Measurements from ENCODE around the gene NECAB2.

NECAB2 gene

DNA sequence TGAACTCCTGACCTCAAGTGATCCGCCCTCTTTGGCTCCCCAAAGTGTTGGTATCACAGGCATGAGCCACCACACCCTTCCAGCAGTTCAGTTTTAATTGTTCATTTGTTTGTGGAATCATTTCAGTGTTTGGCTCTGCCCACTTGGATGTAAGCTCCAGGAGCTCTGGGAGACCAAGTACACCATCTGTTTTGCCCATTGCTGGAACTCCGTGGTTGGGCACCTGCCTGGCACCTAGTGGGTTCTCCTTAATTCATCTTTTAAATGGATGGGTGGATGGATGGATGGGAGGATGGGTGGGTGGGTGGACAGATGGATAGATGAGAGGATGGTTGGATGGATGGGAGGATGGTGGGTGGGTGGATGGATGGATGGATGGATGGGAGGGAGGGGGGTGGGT, 953 bp upstream of the NECAB2 start:
- no peak for DNase-seq (ENCODE audit: low read depth in 2 of 2)

DNA sequence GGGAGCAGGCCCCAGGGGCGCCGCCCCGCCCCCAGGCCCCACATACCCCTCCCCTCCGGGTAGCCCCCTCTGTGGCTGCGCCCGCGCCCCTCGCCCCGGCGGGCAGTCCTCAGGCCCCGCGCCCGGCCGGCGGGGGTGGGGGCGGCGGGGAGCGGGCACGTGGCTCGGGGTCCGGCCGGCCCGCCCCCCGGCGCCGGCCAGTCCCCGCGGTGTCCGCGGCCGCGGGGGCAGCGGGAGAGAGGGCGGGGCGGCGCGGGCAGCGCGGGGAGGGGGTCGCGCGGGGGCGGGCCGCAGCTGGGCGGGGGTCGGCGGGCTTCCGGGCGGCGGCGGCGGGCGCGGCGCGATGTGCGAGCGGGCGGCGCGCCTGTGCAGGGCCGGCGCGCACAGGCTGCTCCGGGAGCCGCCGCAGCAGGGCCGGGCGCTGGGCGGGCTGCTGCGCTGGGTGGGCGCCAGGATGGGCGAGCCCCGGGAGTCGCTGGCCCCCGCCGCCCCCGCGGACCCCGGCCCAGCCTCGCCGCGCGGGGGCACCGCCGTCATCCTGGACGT, 335 bp downstream of the NECAB2 start:
- no peak for DNase-seq (ENCODE audit: low read depth in 2 of 2)

DNA sequence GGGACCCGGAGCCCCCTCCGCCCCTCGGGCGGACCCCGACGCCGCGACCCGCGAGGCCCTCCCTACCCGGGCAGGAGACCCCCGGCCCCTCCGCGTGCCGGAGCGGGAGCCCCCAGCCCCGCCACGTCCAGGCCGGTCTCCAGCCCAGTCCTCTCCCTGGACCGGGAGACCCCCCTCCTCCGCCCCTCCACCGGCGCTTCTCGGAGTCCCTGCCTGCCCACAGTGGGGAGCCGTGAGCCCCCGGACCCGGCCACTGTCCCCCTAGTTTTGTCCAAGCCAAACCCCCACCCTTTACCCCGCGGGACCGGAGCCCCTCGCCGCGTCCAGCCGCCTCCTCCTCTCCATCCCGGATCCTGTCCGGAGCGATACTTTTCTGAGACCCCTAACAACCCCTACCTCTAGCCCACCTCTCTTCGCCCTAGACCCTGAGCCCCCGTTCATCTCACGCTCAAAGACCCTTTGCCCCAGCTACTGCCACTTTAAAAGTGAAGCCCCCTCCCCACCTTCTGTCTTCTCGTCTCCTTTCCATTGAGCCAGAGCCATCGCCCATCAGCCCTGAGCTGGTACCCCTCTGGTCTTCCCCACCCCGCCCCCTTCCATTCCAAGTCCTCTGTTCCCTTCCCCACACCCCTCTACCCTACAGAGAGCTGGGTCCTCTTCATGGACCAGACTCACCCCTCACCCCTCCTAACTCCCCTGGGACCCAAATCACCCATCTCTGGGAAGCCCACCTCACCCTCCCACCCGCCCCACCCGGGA, 1.0 kb downstream of the NECAB2 start:
- no peak for DNase-seq (ENCODE audit: low read depth in 2 of 2)

DNA sequence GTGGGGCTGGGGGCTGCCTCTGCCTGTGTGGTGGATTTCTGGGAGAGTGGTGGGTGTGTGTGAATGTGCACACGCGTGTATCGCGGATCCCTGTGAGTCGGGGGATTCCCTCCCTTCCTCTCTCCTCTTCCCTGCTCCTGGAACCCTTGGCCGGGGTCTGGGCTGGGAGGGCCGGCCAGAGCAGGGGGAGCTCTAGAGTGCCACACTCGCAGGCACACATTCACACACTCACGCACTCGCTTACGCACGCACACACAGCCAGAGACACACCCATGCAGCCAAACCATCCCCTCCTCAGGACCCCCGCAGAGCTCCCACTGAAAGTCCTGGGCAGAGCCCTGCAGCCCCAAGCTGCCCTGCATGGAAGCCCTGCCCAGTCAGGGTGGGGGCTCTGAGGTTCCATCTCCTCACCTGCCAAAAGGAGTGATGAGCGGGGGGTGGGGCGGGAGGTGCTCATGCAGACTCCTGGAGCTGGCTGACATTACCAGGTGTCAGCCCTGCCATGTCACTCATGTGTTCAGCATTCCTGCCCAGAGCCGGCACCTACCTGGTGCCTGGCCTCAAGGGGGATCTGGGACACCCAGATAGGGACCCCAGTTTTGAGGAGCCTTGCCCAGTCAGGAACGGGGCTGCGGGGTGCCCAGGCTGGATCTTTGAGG, 1.9 kb downstream of the NECAB2 start:
- DNase-seq (ENCODE audit: low read depth in 2 of 2): no peak

DNA sequence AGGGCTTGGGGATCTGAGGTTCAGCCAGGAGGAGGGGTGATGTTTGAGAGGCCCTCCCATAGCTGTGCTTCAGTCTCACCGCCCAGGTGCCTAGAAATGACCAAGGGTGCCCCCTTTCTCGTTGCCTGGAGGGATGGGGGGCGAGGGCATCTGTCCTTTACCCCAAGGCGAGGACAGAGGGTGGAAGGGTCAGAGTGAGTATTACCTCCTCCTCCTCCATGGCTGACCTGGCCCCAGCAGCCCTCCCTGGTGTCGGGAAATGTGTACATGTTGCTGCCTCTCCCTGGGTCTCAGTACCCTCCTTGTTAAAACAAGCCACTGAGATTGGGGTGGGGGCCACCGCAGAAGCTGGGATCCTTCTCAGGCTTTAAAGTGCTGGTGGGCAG, 2.4 kb downstream of the NECAB2 start:
- DNase-seq (ENCODE audit: low read depth in 2 of 2): no peak

DNA sequence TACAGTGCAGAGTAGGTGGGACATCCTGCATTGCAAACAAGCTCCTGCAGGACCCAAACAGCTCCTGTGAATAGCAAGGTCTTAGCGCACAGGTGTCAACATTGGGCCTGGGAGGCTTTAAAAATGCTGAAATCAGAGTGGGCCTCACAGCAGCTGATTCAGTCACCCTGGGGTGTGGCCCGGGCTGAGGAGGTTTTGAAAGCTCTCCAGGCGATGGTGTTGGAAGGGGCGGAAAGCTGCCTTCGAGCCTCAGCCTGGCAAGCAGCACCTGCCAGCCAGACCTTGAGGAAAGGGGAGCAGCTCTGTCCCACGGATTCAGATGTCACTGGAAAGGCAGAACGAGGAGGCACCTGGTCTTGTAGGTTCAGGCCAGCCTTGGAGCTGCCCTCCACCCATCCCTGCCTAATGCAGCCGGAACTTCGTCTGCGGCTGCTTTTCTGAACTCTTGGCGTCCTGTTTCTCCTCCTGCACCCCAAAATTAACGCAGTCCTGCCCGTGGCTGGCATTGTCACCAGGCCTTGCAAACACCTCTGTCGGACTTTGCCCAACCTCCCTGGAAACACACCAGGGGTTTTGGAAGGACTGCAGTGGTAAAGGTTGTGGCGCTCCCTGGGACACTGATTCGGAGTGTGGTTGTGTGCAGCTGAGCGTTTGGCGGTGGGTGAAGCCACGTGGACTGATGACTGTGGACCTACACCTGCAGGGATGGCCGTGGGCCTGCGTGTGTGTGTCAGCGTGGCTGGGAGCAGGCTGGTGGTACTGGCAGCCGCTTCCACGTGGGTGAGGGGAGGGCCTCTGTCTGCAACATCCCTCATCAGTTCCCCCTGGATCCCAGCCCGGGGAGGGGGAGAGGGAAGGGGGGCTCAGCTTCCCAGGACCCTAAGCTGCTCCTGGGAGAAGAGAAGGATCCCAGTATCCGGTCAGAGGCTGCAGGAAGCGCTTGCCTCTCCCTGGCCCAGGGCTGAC, 3.4 kb downstream of the NECAB2 start:
- no peak for DNase-seq (ENCODE audit: low read depth in 2 of 2)

DNA sequence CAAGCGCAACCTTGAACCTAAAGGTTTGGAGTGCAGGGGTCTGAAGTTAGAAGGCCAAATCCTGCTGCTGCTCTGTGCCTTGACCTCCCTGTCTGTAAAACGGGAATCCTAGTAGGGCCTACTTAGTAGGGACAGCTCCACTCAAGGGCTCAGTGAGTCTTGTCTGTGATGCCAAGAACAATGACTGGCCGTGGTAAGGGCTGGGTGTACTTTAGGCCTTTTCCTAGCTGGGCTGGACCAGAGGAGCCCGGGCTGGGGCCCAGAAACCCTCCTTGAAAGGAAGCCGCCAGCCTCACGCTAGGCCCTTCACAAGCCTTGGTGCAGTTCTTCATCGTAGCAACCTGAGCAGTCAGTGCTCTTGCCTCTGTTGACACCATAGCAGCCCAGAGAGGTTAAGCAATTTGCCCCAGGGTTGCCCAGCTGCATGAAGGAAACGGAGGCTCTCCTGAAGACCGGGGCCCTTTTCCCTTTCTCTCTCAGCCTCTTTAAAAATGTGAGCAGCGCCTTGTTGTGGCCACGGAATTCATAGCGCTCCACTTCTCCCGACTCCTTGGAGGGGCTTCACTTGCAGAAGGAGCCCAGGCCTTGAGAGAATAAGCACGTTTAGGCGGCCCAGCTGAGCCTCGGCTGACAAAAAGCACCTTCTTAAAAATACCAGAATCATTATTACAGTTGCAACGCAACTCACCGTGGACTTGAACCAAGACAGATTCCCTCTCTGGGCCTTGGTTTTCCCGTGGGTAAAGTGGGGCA, 4.4 kb downstream of the NECAB2 start:
- no peak for DNase-seq (ENCODE audit: low read depth in 2 of 2)

DNA sequence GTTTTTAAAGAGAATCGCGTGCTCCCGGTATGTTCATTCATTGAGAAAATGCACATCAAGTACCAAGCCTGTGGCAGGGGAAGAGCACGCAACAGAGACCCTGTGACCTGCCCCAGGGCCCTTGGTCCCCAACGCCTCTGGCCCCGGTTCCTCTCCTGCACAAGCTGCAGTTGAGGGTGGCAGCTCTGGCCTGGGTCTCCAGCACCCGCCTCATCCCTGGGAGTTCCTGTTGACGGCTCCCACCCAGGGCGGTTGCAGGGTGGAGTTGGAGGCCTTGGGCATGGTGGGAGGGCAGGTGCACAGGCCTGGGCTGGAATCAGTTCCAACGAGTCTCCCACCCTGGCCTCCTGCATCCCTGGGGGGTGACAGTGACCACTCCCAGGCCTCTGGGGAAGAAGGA, 5.0 kb downstream of the NECAB2 start:
- DNase-seq (ENCODE audit: low read depth in 2 of 2): no peak

DNA sequence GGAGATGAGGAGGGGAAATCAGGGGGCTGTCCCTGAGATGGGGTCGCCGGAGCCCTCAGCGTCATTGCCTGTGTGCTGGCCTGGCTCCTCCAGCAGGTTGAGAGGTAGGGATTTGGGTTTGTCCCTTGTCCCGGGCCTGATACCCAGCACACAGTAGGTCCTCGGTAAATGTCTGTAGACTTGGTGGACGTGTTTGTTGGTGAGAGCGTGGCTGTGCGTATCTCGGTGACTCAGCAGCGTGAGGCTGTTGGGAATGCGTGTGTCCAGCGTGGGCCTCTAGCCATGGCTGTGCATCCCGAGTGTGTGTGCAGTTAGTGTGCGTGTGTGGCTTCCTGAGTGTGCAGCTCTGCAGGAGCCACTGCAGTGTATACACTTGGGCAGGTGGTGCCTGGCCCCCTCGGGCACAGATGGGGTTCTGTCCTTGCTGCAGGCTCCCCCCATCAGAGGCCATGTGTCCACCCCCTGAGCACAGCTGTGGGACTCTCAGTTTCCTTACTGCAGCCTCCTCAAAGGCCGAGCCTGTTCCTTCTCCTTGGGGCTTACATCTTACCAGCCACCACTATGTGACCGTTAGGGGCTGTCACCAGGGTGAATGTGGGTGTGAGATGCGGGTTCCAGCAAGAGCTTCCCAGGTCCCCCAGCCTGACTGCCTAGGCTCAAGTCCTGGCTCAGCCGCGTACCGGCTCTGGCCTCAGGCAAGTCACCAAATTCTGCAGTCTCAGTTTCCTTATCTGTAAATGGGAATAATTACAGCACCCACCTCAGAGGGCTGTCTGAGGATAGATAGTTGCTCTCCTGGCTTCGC, 5.7 kb downstream of the NECAB2 start:
- DNase-seq (ENCODE audit: low read depth in 2 of 2): no peak

DNA sequence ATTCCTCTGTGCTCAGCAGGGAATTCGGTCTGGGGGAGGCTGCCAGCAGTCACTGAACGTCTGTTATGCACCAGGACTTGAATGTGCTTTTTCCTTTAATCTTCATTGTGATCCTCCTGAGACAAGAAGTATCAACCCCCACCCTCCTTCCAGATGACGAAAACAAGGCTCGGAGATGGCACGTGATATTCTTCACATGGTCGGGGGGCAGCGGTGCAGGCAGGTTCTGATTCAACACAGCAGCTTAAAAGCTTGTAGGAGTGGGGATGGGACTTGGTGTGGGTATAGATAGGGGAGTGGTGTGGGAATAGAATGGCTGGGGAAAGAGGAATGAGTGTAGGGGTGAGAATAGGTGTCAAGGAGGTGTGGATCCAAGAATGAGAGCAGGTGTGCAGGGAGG, 6.4 kb downstream of the NECAB2 start:
- DNase-seq (ENCODE audit: low read depth in 2 of 2): no peak

DNA sequence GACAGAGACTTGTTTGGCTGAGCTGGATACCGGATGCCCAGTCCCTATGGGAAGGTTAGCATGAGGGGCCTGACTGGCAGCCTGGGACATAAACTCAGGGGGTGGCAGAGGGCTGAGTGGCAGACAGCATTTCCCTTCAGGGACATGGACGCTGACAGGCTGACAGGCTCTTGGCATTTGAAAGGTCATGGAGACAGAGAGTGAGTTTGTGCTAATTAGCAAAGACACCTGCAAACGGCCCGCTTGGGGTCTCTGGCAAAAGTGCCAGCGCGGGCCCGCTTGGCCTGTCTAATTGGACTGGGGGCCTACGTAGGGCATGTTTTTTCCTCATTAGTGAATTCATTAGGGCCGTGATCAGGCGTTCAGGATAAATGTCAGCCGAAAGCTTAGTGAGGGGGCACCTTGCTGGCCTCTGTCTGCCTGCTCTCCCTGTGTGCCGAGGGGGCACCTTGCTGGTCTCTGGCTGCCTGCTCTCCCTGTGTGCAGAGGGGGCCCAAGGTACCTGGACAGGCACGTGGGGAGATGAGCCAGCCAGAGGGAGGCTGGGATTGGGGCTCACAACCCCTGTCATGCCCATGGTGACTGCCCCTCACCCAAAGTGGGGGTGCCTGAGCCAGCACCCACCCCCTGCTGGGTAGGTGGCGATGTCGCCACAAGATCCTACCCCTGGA, 7.7 kb downstream of the NECAB2 start:
- no peak for DNase-seq (ENCODE audit: low read depth in 2 of 2)

DNA sequence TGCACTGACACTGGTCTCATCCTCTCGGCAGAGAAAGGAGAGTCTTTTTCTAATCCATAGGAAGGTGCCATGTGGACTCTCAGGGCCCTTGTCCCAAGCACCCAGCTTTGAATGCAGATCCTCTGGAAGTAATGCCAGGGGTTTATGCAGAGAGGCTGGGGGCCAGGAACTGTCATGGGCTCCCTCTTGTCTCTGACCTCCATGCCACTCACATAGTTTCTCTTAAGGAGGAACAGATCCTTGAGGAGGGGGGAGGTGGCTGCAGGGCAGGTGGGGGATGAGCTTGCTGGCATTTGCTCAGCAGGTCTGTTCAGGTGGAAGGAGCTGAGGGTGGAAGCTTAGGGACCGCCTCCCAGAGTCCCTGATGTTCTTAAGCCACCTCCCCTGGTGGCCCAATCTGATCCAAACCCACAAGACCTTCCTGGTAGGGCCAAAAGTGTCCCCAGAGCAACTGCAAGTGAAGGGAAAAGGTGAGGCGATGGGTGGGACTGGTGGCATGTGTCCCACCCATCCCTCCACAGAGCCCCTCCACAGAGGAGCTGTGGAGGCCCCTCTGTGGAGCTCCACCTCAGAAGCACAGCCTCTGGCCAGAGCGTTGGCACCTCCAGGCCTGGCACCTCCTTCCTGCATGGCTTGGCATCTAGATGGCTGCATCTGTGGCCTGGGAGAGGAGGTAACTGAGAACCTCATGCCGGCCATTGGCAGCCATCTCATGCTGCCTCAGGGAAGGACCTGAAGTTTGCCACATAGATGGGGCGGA, 9.2 kb downstream of the NECAB2 start:
- DNase-seq (ENCODE audit: low read depth in 2 of 2): no peak

DNA sequence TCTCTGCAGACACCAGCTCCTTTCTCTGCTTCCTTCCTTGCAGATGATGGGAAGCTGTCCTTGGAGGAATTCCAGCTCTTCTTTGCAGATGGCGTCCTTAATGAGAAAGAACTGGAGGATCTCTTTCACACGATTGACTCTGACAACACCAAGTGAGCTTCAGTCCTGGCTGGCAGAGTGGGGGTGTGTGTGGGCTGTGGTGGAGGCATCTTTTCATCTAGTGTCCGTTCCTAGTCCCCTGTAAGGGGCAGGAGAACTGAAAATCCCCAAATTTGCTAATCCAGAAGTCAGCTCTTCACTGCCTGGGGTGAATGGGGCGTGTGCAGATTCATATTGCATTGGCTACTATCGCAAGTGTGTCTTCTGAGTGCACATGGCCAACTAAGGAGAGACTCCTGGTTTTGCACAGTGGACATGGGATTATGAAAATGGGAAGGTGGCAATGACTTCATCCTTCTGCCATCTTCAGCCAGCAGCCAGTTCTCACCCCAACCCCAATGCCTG, 10.4 kb downstream of the NECAB2 start:
- no peak for DNase-seq (ENCODE audit: low read depth in 2 of 2)

DNA sequence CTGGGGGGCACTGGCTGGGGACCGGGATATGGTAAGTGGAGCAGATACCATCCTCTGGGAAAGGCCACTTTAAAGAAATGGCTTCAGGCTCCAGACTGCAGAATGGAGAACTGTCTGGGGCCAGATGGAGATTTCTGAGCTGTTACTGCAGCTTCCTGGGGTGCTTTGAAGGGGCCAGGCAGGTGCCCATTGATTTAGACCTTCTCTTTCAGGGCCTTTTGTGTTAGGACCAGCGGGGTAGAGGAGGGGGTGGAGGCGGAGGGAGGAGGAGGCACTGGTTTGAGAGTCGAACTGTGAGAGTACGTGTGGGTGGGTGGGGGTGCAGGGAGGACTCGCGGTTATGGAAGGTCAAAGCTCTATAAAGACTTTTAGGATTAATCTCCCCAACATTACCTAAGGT, 11.4 kb downstream of the NECAB2 start:
- DNase-seq (ENCODE audit: low read depth in 2 of 2): no peak

DNA sequence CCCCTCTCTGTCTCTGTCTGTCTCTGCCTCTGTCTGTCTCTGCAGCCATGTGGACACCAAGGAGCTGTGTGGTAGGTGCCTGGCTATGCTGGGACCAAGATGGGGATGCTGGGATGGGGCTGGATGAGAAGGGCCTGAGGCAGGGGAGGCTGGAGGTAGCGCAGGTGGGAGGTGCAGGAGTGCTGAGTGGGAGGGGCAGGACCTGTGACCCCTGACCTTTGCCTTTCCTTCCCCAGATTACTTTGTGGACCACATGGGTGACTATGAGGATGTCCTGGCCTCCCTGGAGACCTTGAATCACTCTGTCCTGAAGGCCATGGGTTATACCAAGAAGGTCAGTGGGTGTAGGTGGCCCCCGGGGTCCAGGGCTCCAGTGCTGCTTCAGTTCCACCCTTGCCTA, 12.8 kb downstream of the NECAB2 start:
- DNase-seq (ENCODE audit: low read depth in 2 of 2): no peak

DNA sequence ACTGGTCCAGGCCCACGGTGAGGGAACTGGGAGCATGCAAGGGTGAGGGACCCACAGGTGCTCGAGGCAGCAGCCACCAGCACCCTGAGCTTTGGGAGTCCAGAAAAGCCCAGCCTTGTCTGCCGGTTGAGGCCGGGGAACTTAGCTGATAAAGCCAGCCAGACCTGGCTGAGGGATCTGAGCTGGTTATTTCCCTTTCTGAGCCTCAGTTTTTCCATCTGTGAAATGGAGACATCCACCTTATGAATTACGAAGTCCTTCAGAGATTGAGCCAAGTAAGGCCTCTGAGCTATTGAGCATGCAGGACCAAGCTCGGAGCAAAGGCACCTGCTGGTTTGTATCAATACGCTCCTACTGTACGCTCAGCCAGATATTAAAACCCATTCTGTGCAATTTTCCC, 13.8 kb downstream of the NECAB2 start:
- DNase-seq (ENCODE audit: low read depth in 2 of 2): no peak

DNA sequence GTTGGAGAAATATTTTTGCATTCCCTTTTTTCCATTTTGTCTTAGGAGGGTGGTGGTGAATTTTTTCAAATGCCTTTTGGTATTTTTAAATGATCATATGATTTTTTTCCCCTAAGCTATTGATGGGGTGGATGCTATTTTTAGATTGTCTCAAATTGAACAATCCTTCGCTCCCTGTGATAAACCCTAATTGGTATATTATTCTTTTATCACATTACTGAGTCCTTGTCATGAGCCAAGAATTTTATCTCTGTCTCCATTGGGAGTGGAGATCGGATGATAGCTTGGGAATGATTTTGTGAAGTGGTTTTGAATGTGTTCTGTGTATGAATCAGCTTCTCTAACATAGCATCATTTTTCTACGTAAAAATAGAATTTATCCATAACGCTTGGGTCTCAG, 15.4 kb downstream of the NECAB2 start:
- no peak for DNase-seq (ENCODE audit: low read depth in 2 of 2)

DNA sequence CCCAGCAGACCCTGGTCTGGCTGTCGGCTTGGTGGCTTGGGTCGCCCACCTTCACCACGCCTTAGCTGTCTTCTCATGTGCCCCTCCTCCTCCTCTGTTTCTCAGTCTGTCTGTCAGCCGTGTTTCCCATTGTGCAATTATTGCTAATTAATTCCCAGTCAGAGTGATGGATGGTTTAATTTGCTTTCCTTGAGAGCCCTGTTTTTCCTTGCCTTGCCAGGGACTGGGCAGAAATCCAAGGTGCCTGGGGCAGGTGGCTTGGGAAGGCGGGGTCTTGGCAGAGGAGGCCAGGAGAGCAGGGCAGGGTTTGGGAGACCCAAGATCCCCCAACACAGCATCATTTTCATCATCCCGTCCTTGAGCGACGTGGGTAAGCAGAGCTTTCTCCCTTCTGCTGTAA, 21.3 kb downstream of the NECAB2 start:
- no peak for DNase-seq (ENCODE audit: low read depth in 2 of 2)

DNA sequence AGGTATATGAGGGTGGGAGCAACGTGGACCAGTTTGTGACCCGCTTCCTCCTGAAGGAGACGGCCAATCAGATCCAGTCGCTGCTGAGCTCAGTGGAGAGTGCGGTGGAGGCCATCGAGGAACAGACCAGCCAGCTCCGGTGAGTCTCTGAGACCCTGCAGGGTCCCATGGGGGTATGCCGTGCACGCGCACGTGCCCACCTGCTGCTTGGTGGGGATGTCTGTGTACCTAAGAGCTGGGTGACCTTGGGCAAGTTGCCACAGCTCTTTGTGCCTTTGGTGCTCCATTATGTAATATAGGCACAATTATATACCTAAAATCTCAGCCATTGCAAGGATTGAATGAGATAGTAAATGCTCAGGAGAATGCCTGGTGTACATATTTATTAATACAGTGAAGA, 22.4 kb downstream of the NECAB2 start:
- no peak for DNase-seq (ENCODE audit: low read depth in 2 of 2)

All from stimulated activated CD4-positive, alpha-beta T cell treated with anti-CD3 and anti-CD28 coated beads, Interleukin-1b, Interleukin-23, amount 100 ng/mL, for 1 hour (primary cell).